HEK293T (cell line): ENCODE data around the gene PPIA.

Source experiments
- ELF4 ChIP-seq: fragments of 450-650 bp; IDR thresholded peaks from 2 replicates; pipeline ENCODE4 v1.6.1; 2017; ENCODE audit warnings: antibody characterized with exemption
- FOXA1 ChIP-seq: fragments of 450-650 bp; IDR thresholded peaks from 2 replicates; pipeline ENCODE4 v1.6.1; 2016; ENCODE audit warnings: mild to moderate bottlenecking
- HDGF ChIP-seq: fragments of 450-650 bp; IDR thresholded peaks from 2 replicates; pipeline ENCODE4 v1.6.1; 2017; ENCODE audit warnings: antibody characterized with exemption, borderline replicate concordance
- PKNOX1 ChIP-seq: fragments of 450-650 bp; IDR thresholded peaks from 2 replicates; pipeline ENCODE4 v1.6.1; 2016
- SP1 ChIP-seq: fragments of 450-650 bp; IDR thresholded peaks from 2 replicates; pipeline ENCODE4 v1.6.1; 2017

- TF ChIP-seq SP1, result no peak
- TF ChIP-seq ELF4, result no peak
- peak; percentile 51; the same call in 1 of the 2 replicates for TF ChIP-seq PKNOX1
- no peak for TF ChIP-seq HDGF
- TF ChIP-seq FOXA1, result no peak
Observed at GRCh38 chr7:44846816-44847508, 50.5 kb downstream of the PPIA start.
